ENCODE measurements around the gene SH2D1B.

DNA sequence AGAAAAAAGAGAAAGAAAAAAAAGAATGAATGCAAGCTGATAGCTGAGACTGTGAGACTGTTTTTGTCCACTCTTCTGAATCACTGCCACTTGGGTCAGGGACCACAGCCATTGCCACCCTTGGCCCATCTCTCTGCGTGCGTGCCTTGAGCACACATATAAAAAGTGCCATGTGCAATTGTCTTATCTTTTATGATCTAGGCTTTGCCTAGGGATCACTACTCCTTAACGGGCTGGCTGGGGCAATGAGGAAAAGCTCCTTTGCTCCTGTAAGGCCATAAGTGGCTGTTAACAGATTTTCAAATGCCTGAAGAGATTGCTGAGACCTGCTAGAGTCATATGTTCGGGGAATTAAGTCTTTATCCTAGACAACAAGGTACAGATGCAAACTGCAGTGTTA lies 43.5 kb downstream of the SH2D1B start:
- TF ChIP-seq FOXM1 (IDR thresholded peaks at IDR 0.05; ENCODE audit: low read depth): no peak
- TF ChIP-seq FOXM1 (CRISPR knock-in tag; IDR thresholded peaks at IDR 0.05; ENCODE audit: low read depth): no peak
- no peak for TF ChIP-seq JUND (IDR thresholded peaks at IDR 0.05; ENCODE audit: borderline replicate concordance, low read depth, low read length)
- TF ChIP-seq JUND (tag; IDR thresholded peaks at IDR 0.05; ENCODE audit: borderline replicate concordance, low read depth, low read length): no peak
- TF ChIP-seq, protein P1, sequence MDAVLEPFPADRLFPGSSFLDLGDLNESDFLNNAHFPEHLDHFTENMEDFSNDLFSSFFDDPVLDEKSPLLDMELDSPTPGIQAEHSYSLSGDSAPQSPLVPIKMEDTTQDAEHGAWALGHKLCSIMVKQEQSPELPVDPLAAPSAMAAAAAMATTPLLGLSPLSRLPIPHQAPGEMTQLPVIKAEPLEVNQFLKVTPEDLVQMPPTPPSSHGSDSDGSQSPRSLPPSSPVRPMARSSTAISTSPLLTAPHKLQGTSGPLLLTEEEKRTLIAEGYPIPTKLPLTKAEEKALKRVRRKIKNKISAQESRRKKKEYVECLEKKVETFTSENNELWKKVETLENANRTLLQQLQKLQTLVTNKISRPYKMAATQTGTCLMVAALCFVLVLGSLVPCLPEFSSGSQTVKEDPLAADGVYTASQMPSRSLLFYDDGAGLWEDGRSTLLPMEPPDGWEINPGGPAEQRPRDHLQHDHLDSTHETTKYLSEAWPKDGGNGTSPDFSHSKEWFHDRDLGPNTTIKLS (IDR thresholded peaks at IDR 0.05; ENCODE audit: borderline replicate concordance, low read depth): no peak
- no peak for TF ChIP-seq RAD21 (CRISPR knock-in tag; conservative IDR thresholded peaks at IDR 0.05 in 1 of 2, IDR thresholded peaks at IDR 0.05 in 1 of 2)
